ENCODE data around the gene GNA12.

GNA12 gene

GRCh38 chr7:2834748-2835441, 9.2 kb downstream of the GNA12 start:
- DNase-seq, result no peak

GRCh38 chr7:2833083-2833910, 10.8 kb downstream of the GNA12 start:
- no peak for DNase-seq

GRCh38 chr7:2832461-2832860, 11.6 kb downstream of the GNA12 start:
- DNase-seq, result no peak

GRCh38 chr7:2830609-2831376, 13.3 kb downstream of the GNA12 start:
- no peak for DNase-seq

GRCh38 chr7:2829040-2829439, 15.1 kb downstream of the GNA12 start:
- no peak for DNase-seq

GRCh38 chr7:2826771-2827170, 17.3 kb downstream of the GNA12 start:
- DNase-seq, result no peak

GRCh38 chr7:2825559-2826227, 18.4 kb downstream of the GNA12 start:
- no peak for DNase-seq

- no peak for DNase-seq
Observed at GRCh38 chr7:2824678-2825461, 19.2 kb downstream of the GNA12 start.

GRCh38 chr7:2824026-2824677, 20.0 kb downstream of the GNA12 start:
- no peak for DNase-seq

- no peak for DNase-seq
Observed at GRCh38 chr7:2823130-2823529, 21.0 kb downstream of the GNA12 start.

- no peak for DNase-seq
Observed at GRCh38 chr7:2821842-2822507, 22.1 kb downstream of the GNA12 start.

- no peak for DNase-seq
Observed at GRCh38 chr7:2821161-2821841, 22.8 kb downstream of the GNA12 start.

GRCh38 chr7:2820508-2820934, 23.6 kb downstream of the GNA12 start:
- no peak for DNase-seq

GRCh38 chr7:2819954-2820397, 24.1 kb downstream of the GNA12 start:
- no peak for DNase-seq

- no peak for DNase-seq
Observed at GRCh38 chr7:2819161-2819953, 24.8 kb downstream of the GNA12 start.

- DNase-seq, result no peak
Observed at GRCh38 chr7:2818653-2819052, 25.5 kb downstream of the GNA12 start.

- DNase-seq, result no peak
Observed at GRCh38 chr7:2818121-2818520, 26.0 kb downstream of the GNA12 start.

GRCh38 chr7:2817456-2817855, 26.7 kb downstream of the GNA12 start:
- DNase-seq, result no peak

- no peak for DNase-seq
Observed at GRCh38 chr7:2815875-2816245, 28.2 kb downstream of the GNA12 start.

All from SHP77 treated with DMSO at 0.1 percent for 48 hours (cell line).